CD14-positive monocyte (primary cell): Measurements from ENCODE around the gene SH2B3. TPM values are rescaled to one million over a fixed set of nuclear protein-coding genes. Genes with fewer than 3 reads are reported as not detected.
A peak's percentile ranks its signal among the peaks of the same experiment; 100 is the strongest.

Source experiments
- DNase-seq, 3 donors: peaks; one replicate each; pipeline ENCODE4 v3.0.0-alpha.2; 2011 to 2022
- H2AFZ ChIP-seq: 2 replicates; pipeline ENCODE4 v1.6.0; 2012; ENCODE audit warnings: mild to moderate bottlenecking, low read depth, low read length, inconsistent platforms; ENCODE audit not compliant: insufficient read depth, poor library complexity, severe bottlenecking
- H3K27ac ChIP-seq, 2 donors: 1 replicate in 1 of 2; 2 replicates in 1 of 2; pipeline ENCODE4 v1.5.1; 2012 to 2013; ENCODE audit warnings: low read length in 2 of 2, control low read depth in 1 of 2, inconsistent platforms in 1 of 2, low read depth in 1 of 2, mild to moderate bottlenecking in 1 of 2
- H3K27me3 ChIP-seq, 2 donors: one replicate each; pipeline versions ENCODE4 v1.6.0 to v1.6.1; 2011 to 2013; ENCODE audit warnings: low read length in 2 of 2; ENCODE audit not compliant: control insufficient read depth in 2 of 2, insufficient read depth in 2 of 2
- H3K36me3 ChIP-seq, 2 donors: replicated peaks in 1 of 2; 1 replicate in 1 of 2; 2 replicates in 1 of 2; pipeline versions ENCODE4 v1.5.1 to v1.6.1; 2012 to 2013; ENCODE audit warnings: low read length in 2 of 2, control low read depth in 1 of 2, inconsistent platforms in 1 of 2, mild to moderate bottlenecking in 1 of 2; ENCODE audit not compliant: insufficient read depth in 2 of 2, control insufficient read depth in 1 of 2
- H3K4me1 ChIP-seq, 2 donors: 1 replicate in 1 of 2; 2 replicates in 1 of 2; pipeline versions ENCODE4 v1.5.1 to v1.6.1; 2012 to 2013; ENCODE audit warnings: low read length in 2 of 2, control low read depth in 1 of 2, inconsistent platforms in 1 of 2, mild to moderate bottlenecking in 1 of 2, moderate library complexity in 1 of 2; ENCODE audit not compliant: insufficient read depth in 2 of 2, control insufficient read depth in 1 of 2
- H3K4me2 ChIP-seq: replicated peaks from 2 replicates; pipeline ENCODE3; 2012; ENCODE audit warnings: low read length, moderate library complexity, mild to moderate bottlenecking; ENCODE audit not compliant: poor library complexity, severe bottlenecking; ENCODE audit errors: extremely low read depth
- H3K4me3 ChIP-seq, 3 experiments: fragments of 200-600 bp in 1 of 3; sonication (generic) in 1 of 3; replicated peaks in 1 of 3; 1 replicate in 2 of 3; 2 replicates in 1 of 3; pipeline ENCODE4 v1.5.1; 2011 to 2013; ENCODE audit warnings: low read length in 3 of 3, mild to moderate bottlenecking in 3 of 3, control low read depth in 2 of 3, low read depth in 2 of 3, inconsistent platforms in 1 of 3, moderate library complexity in 1 of 3
- H3K79me2 ChIP-seq: 2 replicates; pipeline ENCODE4 v1.6.0; 2012; ENCODE audit warnings: mild to moderate bottlenecking, control low read depth, inconsistent platforms, low read length, moderate library complexity; ENCODE audit not compliant: insufficient read depth
- H3K9ac ChIP-seq: 2 replicates; pipeline ENCODE4 v1.6.0; 2017; ENCODE audit warnings: low read length, mild to moderate bottlenecking; ENCODE audit not compliant: insufficient read depth, poor library complexity, severe bottlenecking
- H3K9me3 ChIP-seq, 2 donors: replicated peaks in 1 of 2; 1 replicate in 1 of 2; 2 replicates in 1 of 2; pipeline versions ENCODE4 v1.5.1 to v1.6.1; 2012 to 2013; ENCODE audit warnings: low read length in 2 of 2, control low read depth in 1 of 2; ENCODE audit not compliant: control insufficient read depth in 1 of 2, insufficient read depth in 1 of 2
- H4K20me1 ChIP-seq: 2 replicates; pipeline ENCODE4 v1.6.0; 2012; ENCODE audit warnings: mild to moderate bottlenecking, low read length, control low read depth, moderate library complexity; ENCODE audit not compliant: insufficient read depth
- H3K27ac Mint-ChIP-seq, 7 donors: one replicate each; pipeline ENCODE4 v1.8.0; 2020; ENCODE audit warnings: mild to moderate bottlenecking in 7 of 7, mixed read lengths in 7 of 7, moderate library complexity in 6 of 7, inconsistent platforms in 2 of 7
- H3K27me3 Mint-ChIP-seq, 3 donors: one replicate each; pipeline ENCODE4 v1.8.0; 2021 to 2022; ENCODE audit warnings: low read depth in 3 of 3, mild to moderate bottlenecking in 3 of 3, mixed read lengths in 3 of 3, moderate library complexity in 3 of 3, inconsistent platforms in 1 of 3
- H3K36me3 Mint-ChIP-seq, 2 donors: one replicate each; pipeline ENCODE4 v1.8.0; 2020; ENCODE audit warnings: mixed read lengths in 2 of 2, inconsistent platforms in 1 of 2, mild to moderate bottlenecking in 1 of 2
- H3K4me1 Mint-ChIP-seq: one replicate; pipeline ENCODE4 v1.8.0; 2020; ENCODE audit warnings: mild to moderate bottlenecking, mixed read lengths
- H3K4me3 Mint-ChIP-seq, 2 donors: one replicate each; pipeline ENCODE4 v1.8.0; 2020; ENCODE audit warnings: mild to moderate bottlenecking in 2 of 2, mixed read lengths in 2 of 2, moderate library complexity in 1 of 2
- H3K9me3 Mint-ChIP-seq, 7 donors: one replicate each; pipeline ENCODE4 v1.8.0; 2020 to 2022; ENCODE audit warnings: mixed read lengths in 7 of 7, mild to moderate bottlenecking in 6 of 7, moderate library complexity in 6 of 7, inconsistent platforms in 2 of 7
- WGBS: methylation state at CpG from one replicate; pipeline ENCODE4 v1.1.5; 2013; ENCODE audit warnings: missing lambda C conversion rate; ENCODE audit not compliant: insufficient coverage; 5-methylcytosine and 5-hydroxymethylcytosine counted together
- intact Hi-C, 2 donors: fragments of 100-400 bp; cut with micrococcal nuclease; formaldehyde crosslinking; loops; one replicate each; pipeline versions ENCODE4 v1.15.0 to v1.15.1; 2023
- polyA plus RNA-seq, 3 donors: library from polyadenylated mRNA; depleted of rRNA in 1 of 3; unstranded in 2 of 3; stranded (reverse) in 1 of 3; fragments of 300-500 nt in 2 of 3; fragments of >200 nt in 1 of 3; fragmentation: Illumina TruSeq in 2 of 3; gene quantifications; 1 replicate in 2 of 3; 2 replicates in 1 of 3; pipeline ENCODE4 v1.2.3, GENCODE V29; 2012 to 2021
- TF ChIP-seq, protein P1 (sequence below): fragments of 200-600 bp; IDR thresholded peaks from one replicate; pipeline ENCODE4 v1.8.0; 2022; ENCODE audit warnings: antibody characterized with exemption, mild to moderate bottlenecking

The SH2B3 gene
- polyA plus RNA-seq, 3 donors: 15.2 to 136 (median 33.5) TPM

- Mint-ChIP-seq H3K9me3 (no peaks in the 10 kb centered on the region), H3K4me3 (no peak overlapping the region), H3K27ac (peak overlapping the region; percentile 74 to 91 (median 81)), H3K27me3 (no peaks in the 10 kb centered on the region), H3K4me1 (peaks cover 74% of the 10 kb centered on the region), H3K36me3 (peaks cover 33 to 69% of the 10 kb centered on the region in 2 donors)
- Histone ChIP-seq H3K27ac (peak overlapping the region; percentile 62 to 93), H2AFZ (no peak overlapping the region), H3K4me2 (no peak overlapping the region), H3K36me3 (peaks cover 18 to 48% of the 10 kb centered on the region in 2 donors), H3K4me3 (peak overlapping the region in 1 of 3 experiments; percentile 91), H3K9me3 (no peaks in the 10 kb centered on the region), H3K4me1 (peaks cover 72 to 77% of the 10 kb centered on the region in 2 donors), H3K27me3 (no peaks in the 10 kb centered on the region), H4K20me1 (peaks cover 99% of the 10 kb centered on the region), H3K9ac (no peak overlapping the region), H3K79me2 (peaks cover 100% of the 10 kb centered on the region)
- intact Hi-C loops: no loop called here
- TF ChIP-seq, protein P1, sequence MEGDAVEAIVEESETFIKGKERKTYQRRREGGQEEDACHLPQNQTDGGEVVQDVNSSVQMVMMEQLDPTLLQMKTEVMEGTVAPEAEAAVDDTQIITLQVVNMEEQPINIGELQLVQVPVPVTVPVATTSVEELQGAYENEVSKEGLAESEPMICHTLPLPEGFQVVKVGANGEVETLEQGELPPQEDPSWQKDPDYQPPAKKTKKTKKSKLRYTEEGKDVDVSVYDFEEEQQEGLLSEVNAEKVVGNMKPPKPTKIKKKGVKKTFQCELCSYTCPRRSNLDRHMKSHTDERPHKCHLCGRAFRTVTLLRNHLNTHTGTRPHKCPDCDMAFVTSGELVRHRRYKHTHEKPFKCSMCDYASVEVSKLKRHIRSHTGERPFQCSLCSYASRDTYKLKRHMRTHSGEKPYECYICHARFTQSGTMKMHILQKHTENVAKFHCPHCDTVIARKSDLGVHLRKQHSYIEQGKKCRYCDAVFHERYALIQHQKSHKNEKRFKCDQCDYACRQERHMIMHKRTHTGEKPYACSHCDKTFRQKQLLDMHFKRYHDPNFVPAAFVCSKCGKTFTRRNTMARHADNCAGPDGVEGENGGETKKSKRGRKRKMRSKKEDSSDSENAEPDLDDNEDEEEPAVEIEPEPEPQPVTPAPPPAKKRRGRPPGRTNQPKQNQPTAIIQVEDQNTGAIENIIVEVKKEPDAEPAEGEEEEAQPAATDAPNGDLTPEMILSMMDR: no peak
- WGBS: 72% methylated on average over 3 of the region's 6 CpGs
- DNase-seq: no peak
Observed at GRCh38 chr12:111412830-111413441, 7.2 kb downstream of the SH2B3 start.

GRCh38 chr12:111413442-111414086, 7.8 kb downstream of the SH2B3 start:
- Histone ChIP-seq H3K4me3 (no peak overlapping the region), H3K4me2 (peak overlapping the region; percentile 5), H3K9me3 (no peaks in the 10 kb centered on the region), H3K27me3 (no peaks in the 10 kb centered on the region), H2AFZ (no peak overlapping the region), H3K9ac (no peak overlapping the region), H3K36me3 (peaks cover 18 to 52% of the 10 kb centered on the region in 2 donors), H4K20me1 (peaks cover 99% of the 10 kb centered on the region), H3K79me2 (peaks cover 100% of the 10 kb centered on the region), H3K27ac (peak overlapping the region in 1 of 2 donors; percentile 93), H3K4me1 (peaks cover 66 to 71% of the 10 kb centered on the region in 2 donors)
- TF ChIP-seq, protein P1: no peak
- Mint-ChIP-seq H3K27ac (peak overlapping the region; percentile 36 to 91 (median 81)), H3K4me3 (peak overlapping the region in 1 of 2 donors; percentile 3), H3K4me1 (peaks cover 68% of the 10 kb centered on the region), H3K36me3 (peaks cover 31 to 64% of the 10 kb centered on the region in 2 donors), H3K9me3 (no peaks in the 10 kb centered on the region), H3K27me3 (no peaks in the 10 kb centered on the region)
- intact Hi-C loops: no loop called here
- 77% methylated on average over 2 of the region's 12 CpGs for WGBS
- DNase-seq: peak in 1 of 3 donors; percentile 44
